ENCODE results near the gene CEP112. TPM values are rescaled to one million over a fixed set of nuclear protein-coding genes. Genes with fewer than 3 reads are reported as not detected.

Gene CEP112
- total and polyA plus RNA-seq, 2 experiments from 2014 or later: 4.0 to 4.3 TPM

- peaks cover 2% of the 10 kb centered on the region for H3K27me3 Mint-ChIP-seq (ENCODE audit: insufficient read depth, low read depth, poor library complexity)
- Histone ChIP-seq H3K27me3 (ENCODE audit: insufficient read depth) (no peaks in the 10 kb centered on the region), H4K20me1 (replicated peaks; ENCODE audit: insufficient read depth) (no peaks in the 10 kb centered on the region), H2AFZ (no peak overlapping the region), H3F3A (replicated peaks; ENCODE audit: low read depth) (no peaks in the 10 kb centered on the region), H3K9me2 (ENCODE audit: insufficient read depth) (peaks cover 3% of the 10 kb centered on the region; the same call in 1 of the 2 replicates), H3K79me2 (replicated peaks; ENCODE audit: insufficient read depth) (no peaks in the 10 kb centered on the region), H3K36me3 (ENCODE audit: insufficient read depth) (peaks cover 11% of the 10 kb centered on the region; the same call in 1 of the 2 replicates), H3K4me1 (ENCODE audit: insufficient read depth) (peaks cover 3% of the 10 kb centered on the region; the same call in 1 of the 2 replicates), H3K4me2 (no peak overlapping the region), H3K4me3 (no peak overlapping the region), H3K27ac (ENCODE audit: low read depth) (no peak overlapping the region)
- DNase-seq (ENCODE audit: low spot score): no peak
- no peak overlapping the region for H3K27ac Mint-ChIP-seq
- ATAC-seq: no peak
- no peak overlapping the region for H3K4me3 Mint-ChIP-seq
- peaks cover 45% of the 10 kb centered on the region for H3K9me3 Mint-ChIP-seq
- no peak for TF ChIP-seq ZNF331 (CRISPR knock-in tag; IDR thresholded peaks at IDR 0.05; ENCODE audit: low read depth)
- peaks cover 43% of the 10 kb centered on the region; the same call in 2 of the 3 replicates for H3K36me3 Mint-ChIP-seq (ENCODE audit: low read depth)
- H3K4me1 Mint-ChIP-seq: no peaks in the 10 kb centered on the region
Measured at GRCh38 chr17:65833214-65833613, 358.7 kb downstream of the CEP112 start.

- Mint-ChIP-seq H3K27ac (no peak overlapping the region), H3K4me3 (no peak overlapping the region), H3K36me3 (ENCODE audit: low read depth) (peaks cover 27% of the 10 kb centered on the region; the same call in 2 of the 3 replicates), H3K4me1 (no peaks in the 10 kb centered on the region), H3K9me3 (peaks cover 29% of the 10 kb centered on the region), H3K27me3 (ENCODE audit: insufficient read depth, low read depth, poor library complexity) (peaks cover 2% of the 10 kb centered on the region)
- H3K36me3 ChIP-seq (ENCODE audit: insufficient read depth): peaks cover 11% of the 10 kb centered on the region; the same call in 1 of the 2 replicates
- no peaks in the 10 kb centered on the region for H3F3A ChIP-seq (replicated peaks; ENCODE audit: low read depth)
- TF ChIP-seq EZH2 (IDR thresholded peaks at IDR 0.05; ENCODE audit: low read depth, unreplicated experiment) (no peak), REST (IDR thresholded peaks at IDR 0.05; ENCODE audit: unreplicated experiment) (no peak), ZNF331 (CRISPR knock-in tag; IDR thresholded peaks at IDR 0.05; ENCODE audit: low read depth) (no peak), ZNF462 (CRISPR knock-in tag; IDR thresholded peaks at IDR 0.05) (no peak), ETS1 (IDR thresholded peaks at IDR 0.05) (no peak), NANOG (IDR thresholded peaks at IDR 0.05; ENCODE audit: borderline replicate concordance) (no peak), JUNB (IDR thresholded peaks at IDR 0.05; ENCODE audit: unreplicated experiment) (no peak), ZNF114 (CRISPR knock-in tag; IDR thresholded peaks at IDR 0.05) (no peak), EZH2phosphoT487 (IDR thresholded peaks at IDR 0.05; ENCODE audit: unreplicated experiment) (no peak)
- no peaks in the 10 kb centered on the region for H3K79me2 ChIP-seq (replicated peaks; ENCODE audit: insufficient read depth)
- H3K27ac ChIP-seq (ENCODE audit: low read depth): no peak overlapping the region
- H3K4me1 ChIP-seq (ENCODE audit: insufficient read depth): peaks cover 3% of the 10 kb centered on the region; the same call in 1 of the 2 replicates
- peaks cover 8% of the 10 kb centered on the region for H3K9me2 ChIP-seq (ENCODE audit: insufficient read depth)
- DNase-seq (ENCODE audit: low spot score): no peak
- no peaks in the 10 kb centered on the region for H3K27me3 ChIP-seq (ENCODE audit: insufficient read depth)
- H3K4me3 ChIP-seq: no peak overlapping the region
- H3K4me2 ChIP-seq: no peak overlapping the region
- no peak for ATAC-seq
- H2AFZ ChIP-seq: no peak overlapping the region
- H4K20me1 ChIP-seq (replicated peaks; ENCODE audit: insufficient read depth): no peaks in the 10 kb centered on the region
Measured at GRCh38 chr17:65830356-65830755, 361.6 kb downstream of the CEP112 start.
